ENCODE data around the gene KLHL6.

DNA sequence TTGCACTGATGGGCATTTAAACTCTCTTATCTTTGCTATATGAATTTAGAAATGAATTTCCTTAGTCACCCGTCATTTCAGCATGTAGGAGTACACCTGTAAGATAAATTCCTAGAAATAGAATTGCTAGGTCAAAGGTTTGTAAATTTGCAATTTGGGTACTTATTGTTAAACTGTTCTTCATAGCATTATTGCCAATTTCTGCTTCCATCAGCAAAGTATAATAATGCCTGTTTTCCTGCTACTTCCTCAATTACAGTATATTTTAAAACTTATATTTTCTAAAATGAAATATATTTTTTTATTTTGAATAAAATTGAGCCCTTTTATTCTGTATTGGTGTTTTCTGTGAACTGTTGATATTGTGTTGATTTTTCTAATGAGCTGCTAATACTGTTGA lies 110.8 kb downstream of the KLHL6 start:
- TF ChIP-seq, protein P1, sequence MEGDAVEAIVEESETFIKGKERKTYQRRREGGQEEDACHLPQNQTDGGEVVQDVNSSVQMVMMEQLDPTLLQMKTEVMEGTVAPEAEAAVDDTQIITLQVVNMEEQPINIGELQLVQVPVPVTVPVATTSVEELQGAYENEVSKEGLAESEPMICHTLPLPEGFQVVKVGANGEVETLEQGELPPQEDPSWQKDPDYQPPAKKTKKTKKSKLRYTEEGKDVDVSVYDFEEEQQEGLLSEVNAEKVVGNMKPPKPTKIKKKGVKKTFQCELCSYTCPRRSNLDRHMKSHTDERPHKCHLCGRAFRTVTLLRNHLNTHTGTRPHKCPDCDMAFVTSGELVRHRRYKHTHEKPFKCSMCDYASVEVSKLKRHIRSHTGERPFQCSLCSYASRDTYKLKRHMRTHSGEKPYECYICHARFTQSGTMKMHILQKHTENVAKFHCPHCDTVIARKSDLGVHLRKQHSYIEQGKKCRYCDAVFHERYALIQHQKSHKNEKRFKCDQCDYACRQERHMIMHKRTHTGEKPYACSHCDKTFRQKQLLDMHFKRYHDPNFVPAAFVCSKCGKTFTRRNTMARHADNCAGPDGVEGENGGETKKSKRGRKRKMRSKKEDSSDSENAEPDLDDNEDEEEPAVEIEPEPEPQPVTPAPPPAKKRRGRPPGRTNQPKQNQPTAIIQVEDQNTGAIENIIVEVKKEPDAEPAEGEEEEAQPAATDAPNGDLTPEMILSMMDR (IDR thresholded peaks at IDR 0.05), result no peak
- TF ChIP-seq POLR2A (IDR thresholded peaks at IDR 0.05) (no peak), EP300 (IDR thresholded peaks at IDR 0.05) (no peak)

Measured in upper lobe of left lung (tissue), 4 donors.